Breast epithelium (tissue), 3 donors: Measurements from ENCODE around the gene HILPDA.
"Not testable (repeated sequence)": the region's sequence is repeated elsewhere in the genome, so short reads cannot be mapped to it uniquely, and the experiment has no call there.

ENCODE experiments used
- POLR2A ChIP-seq: fragments of 450-650 bp; IDR thresholded peaks from one replicate; pipeline ENCODE4 v1.6.1; 2016; ENCODE audit warnings: antibody characterized with exemption, mild to moderate bottlenecking, moderate library complexity
- TF ChIP-seq, protein P1 (sequence below), 3 donors: fragments of 450-650 bp; IDR thresholded peaks; one replicate each; pipeline ENCODE4 v1.5.1; 2016 to 2017; ENCODE audit warnings: antibody characterized with exemption in 3 of 3, mild to moderate bottlenecking in 3 of 3, moderate library complexity in 3 of 3

DNA sequence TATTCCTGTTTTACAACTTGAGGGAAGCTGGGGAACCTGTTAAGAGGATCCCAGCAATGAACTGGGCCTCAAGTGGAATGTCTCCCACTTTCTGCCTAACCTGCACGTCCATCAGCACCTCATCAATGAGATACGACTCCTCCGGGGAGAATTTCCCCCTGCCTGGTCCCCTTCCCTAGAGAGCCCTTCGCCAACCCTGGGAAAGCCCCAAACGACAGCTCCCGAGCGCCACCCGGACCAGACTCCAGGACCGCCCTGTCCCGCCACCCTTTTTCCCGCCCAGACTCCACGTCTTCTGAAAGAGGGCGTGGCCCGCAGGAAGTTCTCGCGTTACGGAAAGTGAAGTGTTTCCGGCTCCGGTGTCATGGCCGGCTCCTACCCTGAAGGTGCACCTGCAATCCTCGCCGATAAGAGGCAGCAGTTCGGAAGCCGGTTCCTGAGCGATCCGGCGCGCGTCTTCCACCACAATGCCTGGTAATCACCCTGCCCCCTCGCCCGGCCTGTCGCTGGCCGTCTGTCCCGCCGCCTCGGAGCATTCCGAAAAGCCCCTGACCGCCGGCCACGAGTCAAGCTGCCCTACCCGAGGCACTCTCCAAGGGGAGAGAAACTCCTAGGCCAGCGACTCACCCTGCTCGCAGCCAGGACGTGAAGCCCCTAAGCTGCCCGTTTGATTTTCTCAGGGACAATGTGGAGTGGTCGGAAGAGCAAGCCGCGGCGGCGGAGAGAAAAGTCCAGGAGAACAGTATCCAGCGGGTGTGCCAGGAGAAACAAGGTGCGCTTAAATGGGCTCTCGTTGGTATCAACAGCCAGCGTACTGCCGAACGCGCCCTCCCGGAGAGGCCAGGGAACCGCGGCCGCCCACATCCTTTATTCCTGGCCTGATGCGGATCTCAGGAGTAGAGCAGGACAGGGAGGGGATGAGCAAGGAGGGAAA, 21.0 kb downstream of the HILPDA start, which contains the start of gene METTL2B:
- TF ChIP-seq, protein P1, sequence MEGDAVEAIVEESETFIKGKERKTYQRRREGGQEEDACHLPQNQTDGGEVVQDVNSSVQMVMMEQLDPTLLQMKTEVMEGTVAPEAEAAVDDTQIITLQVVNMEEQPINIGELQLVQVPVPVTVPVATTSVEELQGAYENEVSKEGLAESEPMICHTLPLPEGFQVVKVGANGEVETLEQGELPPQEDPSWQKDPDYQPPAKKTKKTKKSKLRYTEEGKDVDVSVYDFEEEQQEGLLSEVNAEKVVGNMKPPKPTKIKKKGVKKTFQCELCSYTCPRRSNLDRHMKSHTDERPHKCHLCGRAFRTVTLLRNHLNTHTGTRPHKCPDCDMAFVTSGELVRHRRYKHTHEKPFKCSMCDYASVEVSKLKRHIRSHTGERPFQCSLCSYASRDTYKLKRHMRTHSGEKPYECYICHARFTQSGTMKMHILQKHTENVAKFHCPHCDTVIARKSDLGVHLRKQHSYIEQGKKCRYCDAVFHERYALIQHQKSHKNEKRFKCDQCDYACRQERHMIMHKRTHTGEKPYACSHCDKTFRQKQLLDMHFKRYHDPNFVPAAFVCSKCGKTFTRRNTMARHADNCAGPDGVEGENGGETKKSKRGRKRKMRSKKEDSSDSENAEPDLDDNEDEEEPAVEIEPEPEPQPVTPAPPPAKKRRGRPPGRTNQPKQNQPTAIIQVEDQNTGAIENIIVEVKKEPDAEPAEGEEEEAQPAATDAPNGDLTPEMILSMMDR (IDR thresholded peaks at IDR 0.05): peak in 2 of 3 donors; percentile 20 to 44
- TF ChIP-seq POLR2A: not testable (repeated sequence)
